Measurements from ENCODE around the gene SLC66A2. TPM values are rescaled to one million over a fixed set of nuclear protein-coding genes. Genes with fewer than 3 reads are reported as not detected.

The SLC66A2 gene
- total RNA-seq, 1 donor from 2014 or later = 52.9 TPM

DNA sequence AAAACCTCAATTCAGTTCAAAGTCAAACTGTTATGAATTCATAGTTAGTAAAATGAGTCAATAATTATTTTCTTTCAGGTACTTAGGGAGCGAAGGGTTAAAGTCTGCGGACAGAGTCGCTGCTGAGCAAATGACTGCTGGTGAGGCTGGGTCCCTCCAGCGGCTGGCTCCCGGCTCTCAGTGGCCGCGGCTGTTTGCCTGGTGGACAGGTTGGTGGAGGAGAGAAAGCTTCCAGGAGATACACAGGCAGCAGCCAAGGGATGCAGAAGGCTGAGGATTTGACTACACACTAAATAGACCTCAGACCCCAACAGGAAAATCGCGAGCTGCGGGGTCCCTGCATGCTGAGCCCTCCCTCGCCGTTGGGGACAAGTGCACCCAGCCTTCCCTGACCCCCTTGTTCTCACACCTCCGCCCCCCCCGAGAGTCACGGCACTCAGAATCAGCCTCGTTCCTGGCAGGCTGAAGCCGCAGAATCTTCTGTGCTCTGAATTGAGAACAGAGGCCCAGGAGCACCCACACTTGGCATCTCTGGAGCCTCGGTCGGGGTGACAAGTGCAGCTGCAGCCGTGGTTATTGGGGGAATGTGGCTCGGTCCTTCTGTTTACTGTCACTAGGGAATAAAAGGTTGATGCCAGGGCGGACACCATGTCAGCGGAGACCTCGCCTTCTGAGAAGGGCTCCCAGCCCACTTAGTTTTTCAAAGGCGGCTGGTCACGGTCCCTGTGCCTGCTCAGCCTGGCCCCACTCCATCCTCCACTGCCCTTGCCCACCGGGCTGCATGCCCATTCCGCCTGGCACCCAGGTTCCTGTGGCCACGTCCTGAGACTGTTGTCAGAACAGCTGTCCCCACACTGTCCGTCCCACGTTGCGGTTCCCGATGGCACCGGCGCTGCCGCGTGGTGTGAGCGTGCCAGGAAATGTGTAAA is 74.0 kb downstream of the SLC66A2 start:
- H3K9me3 ChIP-seq = no peaks in the 10 kb centered on the region
- no peak overlapping the region for H3K4me3 ChIP-seq
- H3K27ac ChIP-seq = no peak overlapping the region
- intact Hi-C loops (cut with DNase I) = no loop called here
- no peaks in the 10 kb centered on the region for H3K27me3 ChIP-seq
- DNase-seq (ENCODE audit: low spot score in 2 of 2) = peak in 1 of 2 donors; percentile 38
- no peaks in the 10 kb centered on the region for H3K4me1 ChIP-seq
- no peak for TF ChIP-seq CTCF (IDR thresholded peaks at IDR 0.05)
- no peaks in the 10 kb centered on the region for H3K36me3 ChIP-seq

DNA sequence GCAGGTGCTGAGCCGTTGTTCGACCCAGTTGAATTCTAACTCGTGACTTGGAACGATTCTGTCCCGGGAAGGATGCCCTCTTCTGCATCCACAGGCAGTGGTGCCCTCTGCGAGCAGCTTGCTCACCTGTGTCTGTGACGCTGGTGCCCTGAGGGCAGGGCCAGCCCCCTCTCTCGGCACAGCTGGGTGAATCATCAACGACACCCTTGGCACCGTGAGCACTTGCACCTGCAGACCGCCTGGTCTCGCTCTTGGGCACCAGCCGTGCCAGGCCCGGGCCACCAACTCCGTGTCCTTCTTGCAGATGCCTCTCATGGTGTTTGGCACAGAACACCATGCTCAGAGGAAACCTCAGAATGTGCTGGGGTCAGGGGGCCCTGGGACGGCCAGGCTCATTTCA is 75.0 kb downstream of the SLC66A2 start:
- no peak for TF ChIP-seq CTCF (IDR thresholded peaks at IDR 0.05)
- intact Hi-C loops (cut with DNase I) = no loop called here
- H3K4me3 ChIP-seq = no peak overlapping the region
- DNase-seq (ENCODE audit: low spot score in 2 of 2) = peak in 1 of 2 donors; percentile 31
- no peaks in the 10 kb centered on the region for H3K36me3 ChIP-seq
- H3K27ac ChIP-seq = no peak overlapping the region
- H3K9me3 ChIP-seq = no peaks in the 10 kb centered on the region
- no peaks in the 10 kb centered on the region for H3K4me1 ChIP-seq
- H3K27me3 ChIP-seq = no peaks in the 10 kb centered on the region

DNA sequence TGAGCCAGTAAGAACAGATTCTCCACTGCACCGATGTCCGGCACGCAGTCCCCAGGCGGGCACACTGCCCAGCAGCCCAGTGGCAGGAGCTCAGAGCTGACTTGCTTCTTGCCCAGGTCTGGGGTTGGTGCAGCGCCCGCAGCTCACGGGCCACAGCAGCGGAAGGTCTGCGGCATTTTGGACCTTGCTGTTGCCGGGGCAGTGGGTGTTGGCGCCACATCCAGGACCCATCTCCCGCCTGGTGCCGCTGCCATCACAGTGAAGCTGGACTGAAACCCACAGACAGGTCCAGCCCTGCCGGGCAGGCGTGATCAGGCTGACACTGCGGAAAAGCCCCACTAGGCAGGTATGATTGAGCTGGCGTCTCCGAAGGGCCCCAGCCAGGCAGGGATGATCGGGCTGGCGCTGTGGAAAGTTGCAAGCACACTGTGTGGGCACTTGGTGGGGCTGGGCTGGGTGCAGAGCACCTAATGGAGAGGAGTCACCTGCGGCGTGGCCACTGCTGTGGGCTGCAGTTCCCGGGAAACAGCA is 75.5 kb downstream of the SLC66A2 start:
- no peak for DNase-seq (ENCODE audit: low spot score in 2 of 2)
- Histone ChIP-seq H3K4me3 (no peak overlapping the region), H3K9me3 (no peaks in the 10 kb centered on the region), H3K4me1 (no peaks in the 10 kb centered on the region), H3K27ac (no peak overlapping the region), H3K27me3 (no peaks in the 10 kb centered on the region), H3K36me3 (no peaks in the 10 kb centered on the region)
- intact Hi-C loops (cut with DNase I) = no loop called here
- no peak for TF ChIP-seq CTCF (IDR thresholded peaks at IDR 0.05)

DNA sequence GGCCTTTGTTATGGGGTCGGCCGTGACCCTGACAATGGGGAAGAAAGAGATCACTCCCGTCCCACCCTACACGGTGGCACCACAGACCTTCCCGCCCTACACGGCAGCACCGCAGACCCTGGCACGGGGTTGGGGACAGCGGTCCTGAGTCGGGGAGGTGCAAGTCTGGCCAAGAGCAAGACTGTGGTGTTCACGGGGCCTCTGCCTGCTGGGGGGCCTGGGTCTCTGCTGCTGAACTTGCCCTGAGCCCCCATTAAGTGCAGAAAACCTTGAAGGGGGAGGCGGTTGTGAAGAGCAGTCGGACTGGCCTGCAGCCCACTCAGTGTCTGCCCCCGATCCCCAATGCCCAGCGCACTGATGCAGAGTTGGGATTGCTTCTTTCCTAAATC is 75.9 kb downstream of the SLC66A2 start:
- no peak for DNase-seq (ENCODE audit: low spot score in 2 of 2)
- Histone ChIP-seq H3K4me3 (no peak overlapping the region), H3K9me3 (no peaks in the 10 kb centered on the region), H3K4me1 (no peaks in the 10 kb centered on the region), H3K27me3 (no peaks in the 10 kb centered on the region), H3K36me3 (no peaks in the 10 kb centered on the region), H3K27ac (no peak overlapping the region)
- no peak for TF ChIP-seq CTCF (IDR thresholded peaks at IDR 0.05)
- intact Hi-C loops (cut with DNase I) = no loop called here

DNA sequence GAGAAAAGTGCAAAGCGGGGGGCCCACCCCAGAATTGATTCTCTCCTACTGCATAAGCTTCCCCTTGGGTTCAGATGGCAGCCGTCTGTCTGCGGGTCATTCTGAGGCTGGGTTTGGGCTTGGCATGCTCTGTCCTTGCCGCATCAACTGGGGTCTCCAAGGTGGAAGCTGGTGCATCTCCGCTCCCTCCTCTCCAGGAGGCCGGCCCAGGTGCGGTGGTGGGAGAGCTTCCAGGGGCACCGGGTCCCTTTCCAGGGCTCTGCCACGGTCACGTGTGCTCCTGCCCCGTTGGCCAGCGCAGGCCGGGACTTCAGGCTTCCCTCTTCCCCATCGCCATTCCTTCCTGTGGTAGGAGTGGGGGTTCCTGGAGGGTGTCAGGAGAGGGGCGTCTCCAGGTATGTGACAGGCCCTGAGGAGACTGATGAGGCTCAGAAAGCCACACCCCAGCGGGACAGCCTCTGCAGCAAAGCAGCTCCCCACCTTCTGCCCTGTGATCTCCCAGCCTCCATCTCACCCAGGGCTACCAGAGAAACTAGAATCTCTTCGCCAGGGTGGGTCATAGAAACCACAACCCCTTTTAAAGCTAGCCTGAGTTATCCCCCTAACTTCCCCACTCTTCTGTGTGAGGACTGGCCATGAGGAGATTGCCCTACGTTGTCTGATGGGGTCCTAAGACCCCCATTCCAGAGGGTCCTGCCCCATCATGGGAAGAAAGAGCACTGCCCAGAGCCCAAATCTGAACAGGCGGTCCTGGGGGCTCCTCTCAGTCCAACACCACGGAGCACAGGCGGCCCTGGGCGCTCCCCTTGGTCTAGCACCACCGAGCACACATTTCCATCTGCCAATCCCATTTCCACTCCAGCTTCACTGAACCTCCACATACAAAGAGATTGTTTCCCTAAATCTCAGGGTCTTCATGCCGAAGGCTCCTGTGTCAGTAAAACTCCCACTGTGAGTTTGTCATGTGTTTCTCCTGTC is 76.6 kb downstream of the SLC66A2 start:
- TF ChIP-seq CTCF (IDR thresholded peaks at IDR 0.05) = no peak
- Histone ChIP-seq H3K4me1 (no peaks in the 10 kb centered on the region), H3K27ac (no peak overlapping the region), H3K4me3 (no peak overlapping the region), H3K27me3 (no peaks in the 10 kb centered on the region), H3K9me3 (no peaks in the 10 kb centered on the region), H3K36me3 (no peaks in the 10 kb centered on the region)
- intact Hi-C loops (cut with DNase I) = no loop called here
- DNase-seq (ENCODE audit: low spot score in 2 of 2) = no peak

All from ascending aorta (tissue), 2 donors.